ENCODE results near the gene ADGRL3. TPM values are rescaled to one million over a fixed set of nuclear protein-coding genes. Genes with fewer than 3 reads are reported as not detected.

ADGRL3 gene
- total and polyA plus RNA-seq, 2 donors (not counting 1 experiment from before 2014, with no cell fraction given) = not detected

DNA sequence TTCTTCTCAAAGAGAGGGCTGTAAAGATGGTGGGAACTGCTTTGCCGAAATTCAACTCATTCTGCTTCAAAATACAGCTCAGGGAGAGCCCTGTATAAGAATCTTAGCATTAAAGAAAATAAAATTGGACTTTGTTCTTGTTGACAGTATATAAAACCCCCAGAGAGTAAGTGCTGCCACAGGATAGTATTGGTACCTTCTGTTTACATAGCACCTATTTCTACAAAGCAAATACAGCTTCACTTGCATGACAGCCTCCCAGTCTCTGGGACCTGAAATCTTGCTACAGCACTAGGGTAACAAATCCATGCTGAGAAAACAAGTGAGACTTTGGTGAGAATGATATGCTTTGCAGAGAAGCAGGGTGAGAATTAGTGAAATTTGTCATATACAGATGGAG, 428.6 kb downstream of the ADGRL3 start:
- H3K4me3 ChIP-seq (ENCODE audit: control extremely low read depth in 1 of 5, extremely low read depth in 1 of 5, insufficient read depth in 1 of 5, low read depth in 2 of 5, low read length in 4 of 5) = no peak overlapping the region
- CTCF ChIA-PET = no interaction called here
- H3K9me3 Mint-ChIP-seq (ENCODE audit: insufficient read depth) = peaks cover 6% of the 10 kb centered on the region
- no peak for TF ChIP-seq CTCF (IDR thresholded peaks at IDR 0.05)
- TF ChIP-seq EZH2 (IDR thresholded peaks at IDR 0.05; ENCODE audit: borderline replicate concordance, insufficient read depth, low read depth, low read length, poor library complexity, severe bottlenecking) = no peak
- no peak for ATAC-seq (ENCODE audit: low read depth)
- H4K20me1 ChIP-seq (ENCODE audit: control insufficient read depth, insufficient read depth, low read length, poor library complexity, severe bottlenecking) = no peaks in the 10 kb centered on the region
- no peak for DNase-seq
- H3K27ac Mint-ChIP-seq = no peak overlapping the region
- H2AFZ ChIP-seq (ENCODE audit: insufficient read depth, low read depth, low read length, poor library complexity, severe bottlenecking) = no peak overlapping the region
- intact Hi-C loops (cut with micrococcal nuclease) = no loop called here
- WGBS (ENCODE audit: insufficient coverage) = no CpG with 5 or more reads among the region's 1 CpG
- no peaks in the 10 kb centered on the region for H3K79me2 ChIP-seq (ENCODE audit: control insufficient read depth, insufficient read depth, low read length)
- H3K27ac ChIP-seq (ENCODE audit: low read length in 2 of 2) = no peak overlapping the region
- H3K9ac ChIP-seq (ENCODE audit: low read length) = no peak overlapping the region
- no peaks in the 10 kb centered on the region for H3K27me3 ChIP-seq (replicated peaks in 1 of 4; ENCODE audit: control extremely low read depth in 1 of 4, control insufficient read depth in 3 of 4, insufficient read depth in 4 of 4, low read length in 3 of 4)
- H3K9me3 ChIP-seq (ENCODE audit: control extremely low read depth in 1 of 3, control insufficient read depth in 2 of 3, insufficient read depth in 1 of 3, low read length in 2 of 3) = no peaks in the 10 kb centered on the region
- H3K36me3 ChIP-seq (replicated peaks in 1 of 2; ENCODE audit: control extremely low read depth in 1 of 2, control insufficient read depth in 1 of 2, extremely low read depth in 1 of 2, insufficient read depth in 2 of 2, low read length in 1 of 2) = no peaks in the 10 kb centered on the region
- POLR2A ChIA-PET = no interaction called here
- H3K4me1 ChIP-seq (ENCODE audit: control insufficient read depth in 2 of 2, insufficient read depth in 2 of 2, low read length in 2 of 2) = no peaks in the 10 kb centered on the region
- H3K4me3 Mint-ChIP-seq = no peak overlapping the region
- no peaks in the 10 kb centered on the region for H3K4me1 Mint-ChIP-seq
- no peak overlapping the region for H3K4me2 ChIP-seq (replicated peaks; ENCODE audit: low read depth, low read length, poor library complexity, severe bottlenecking)
- H3K27me3 Mint-ChIP-seq = no peaks in the 10 kb centered on the region

DNA sequence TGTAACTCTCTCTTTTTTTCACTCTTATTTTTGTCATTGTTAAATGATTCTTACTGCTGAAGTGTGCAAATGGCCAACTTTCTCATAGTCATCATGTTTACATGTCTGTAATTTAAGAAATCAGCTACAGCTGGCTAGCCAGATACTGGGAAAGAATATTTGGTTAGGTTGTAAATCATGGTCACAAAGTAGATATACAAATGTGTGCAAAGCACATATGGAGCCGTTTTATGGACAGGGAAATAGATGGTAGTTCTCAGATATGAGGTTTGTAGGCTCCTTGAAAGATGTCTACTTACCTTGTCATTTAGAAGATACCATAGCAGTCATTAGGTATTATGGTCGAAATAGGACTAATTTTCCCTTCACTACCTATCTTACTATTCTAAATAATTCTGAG, 430.4 kb downstream of the ADGRL3 start:
- Histone ChIP-seq H3K27me3 (replicated peaks in 1 of 4; ENCODE audit: control extremely low read depth in 1 of 4, control insufficient read depth in 3 of 4, insufficient read depth in 4 of 4, low read length in 3 of 4) (no peaks in the 10 kb centered on the region), H3K4me1 (ENCODE audit: control insufficient read depth in 2 of 2, insufficient read depth in 2 of 2, low read length in 2 of 2) (no peaks in the 10 kb centered on the region), H3K4me2 (replicated peaks; ENCODE audit: low read depth, low read length, poor library complexity, severe bottlenecking) (no peak overlapping the region), H3K9ac (ENCODE audit: low read length) (no peak overlapping the region), H4K20me1 (ENCODE audit: control insufficient read depth, insufficient read depth, low read length, poor library complexity, severe bottlenecking) (no peaks in the 10 kb centered on the region), H3K79me2 (ENCODE audit: control insufficient read depth, insufficient read depth, low read length) (no peaks in the 10 kb centered on the region), H2AFZ (ENCODE audit: insufficient read depth, low read depth, low read length, poor library complexity, severe bottlenecking) (no peak overlapping the region), H3K36me3 (replicated peaks in 1 of 2; ENCODE audit: control extremely low read depth in 1 of 2, control insufficient read depth in 1 of 2, extremely low read depth in 1 of 2, insufficient read depth in 2 of 2, low read length in 1 of 2) (no peaks in the 10 kb centered on the region), H3K27ac (ENCODE audit: low read length in 2 of 2) (no peak overlapping the region), H3K9me3 (ENCODE audit: control extremely low read depth in 1 of 3, control insufficient read depth in 2 of 3, insufficient read depth in 1 of 3, low read length in 2 of 3) (no peaks in the 10 kb centered on the region), H3K4me3 (ENCODE audit: control extremely low read depth in 1 of 5, extremely low read depth in 1 of 5, insufficient read depth in 1 of 5, low read depth in 2 of 5, low read length in 4 of 5) (no peak overlapping the region)
- Mint-ChIP-seq H3K4me3 (no peak overlapping the region), H3K4me1 (no peaks in the 10 kb centered on the region), H3K27ac (no peak overlapping the region), H3K9me3 (ENCODE audit: insufficient read depth) (peaks cover 6% of the 10 kb centered on the region), H3K27me3 (no peaks in the 10 kb centered on the region)
- intact Hi-C loops (cut with micrococcal nuclease) = no loop called here
- WGBS (ENCODE audit: insufficient coverage) = no CpG with 5 or more reads among the region's 2 CpGs
- DNase-seq = no peak
- no peak for ATAC-seq (ENCODE audit: low read depth)
- CTCF ChIA-PET = no interaction called here
- no peak for TF ChIP-seq EZH2 (IDR thresholded peaks at IDR 0.05; ENCODE audit: borderline replicate concordance, insufficient read depth, low read depth, low read length, poor library complexity, severe bottlenecking)
- no peak for TF ChIP-seq CTCF (IDR thresholded peaks at IDR 0.05)
- POLR2A ChIA-PET = no interaction called here

All from B cell (primary cell).